CD4-positive, alpha-beta T cell treated with Interferon gamma for 1 hour (primary cell): Measurements from ENCODE around the gene ARAP1.
A peak's percentile ranks its signal among the peaks of the same experiment; 100 is the strongest.
"Not testable (repeated sequence)": the region's sequence is repeated elsewhere in the genome, so short reads cannot be mapped to it uniquely, and the experiment has no call there.

ENCODE experiments used
- DNase-seq: peaks from one replicate; pipeline ENCODE4 v3.0.0-alpha.2; 2020

Gene ARAP1

GRCh38 chr11:72752088-72752914 lies at the start of gene ARAP1:
Gene ARAP1, minus strand, starts transcription at chr11:72752408. Its CDS starts 25,280 bp downstream, at chr11:72727128.
- peak; percentile 81 for DNase-seq

- DNase-seq: no peak
These were observed 47.2 kb upstream of the ARAP1 start for GRCh38 chr11:72799441-72799840.

GRCh38 chr11:72798361-72798760 lies 46.2 kb upstream of the ARAP1 start:
- DNase-seq: no peak

- peak; percentile 94 for DNase-seq
These were observed 41.5 kb upstream of the ARAP1 start, which contains the start of gene STARD10 for GRCh38 chr11:72793425-72794367. Gene STARD10, minus strand, starts transcription at chr11:72794047. Its CDS starts 12,866 bp downstream, at chr11:72781181.

GRCh38 chr11:72793076-72793424 lies 40.8 kb upstream of the ARAP1 start:
- DNase-seq: no peak

GRCh38 chr11:72792437-72793021 lies 40.3 kb upstream of the ARAP1 start:
- no peak for DNase-seq

GRCh38 chr11:72791228-72791627 lies 39.0 kb upstream of the ARAP1 start:
- not testable (repeated sequence) for DNase-seq

GRCh38 chr11:72789493-72790131 lies 37.4 kb upstream of the ARAP1 start:
- no peak for DNase-seq

- no peak for DNase-seq
These were observed 36.0 kb upstream of the ARAP1 start for GRCh38 chr11:72788241-72788640.

GRCh38 chr11:72787216-72788104 lies 35.3 kb upstream of the ARAP1 start:
- no peak for DNase-seq

GRCh38 chr11:72786305-72787215 lies 34.4 kb upstream of the ARAP1 start:
- no peak for DNase-seq

- DNase-seq: no peak
These were observed 32.5 kb upstream of the ARAP1 start for GRCh38 chr11:72784662-72785061.

GRCh38 chr11:72783144-72783905 lies 31.1 kb upstream of the ARAP1 start:
- no peak for DNase-seq

GRCh38 chr11:72782081-72782920 lies 30.1 kb upstream of the ARAP1 start:
- DNase-seq: no peak

- DNase-seq: peak; percentile 69
These were observed 29.3 kb upstream of the ARAP1 start for GRCh38 chr11:72781313-72782080.

- DNase-seq: no peak
These were observed 28.8 kb upstream of the ARAP1 start for GRCh38 chr11:72781063-72781312.

GRCh38 chr11:72780296-72781062 lies 28.3 kb upstream of the ARAP1 start:
- no peak for DNase-seq
